ENCODE measurements around the gene TMEM263. TPM values are rescaled to one million over a fixed set of nuclear protein-coding genes. Genes with fewer than 3 reads are reported as not detected.

Gene TMEM263
- total and polyA plus RNA-seq, 2 of the 8 experiments (the other 6 are each of a cell fraction or from before 2014, with no cell fraction given): 2.9 to 12.3 TPM

GRCh38 chr12:106964526-106964925 is 8.8 kb downstream of the TMEM263 start:
- Histone ChIP-seq H3K36me3 (ENCODE audit: control insufficient read depth in 2 of 4, insufficient read depth in 4 of 4, low read length in 3 of 4) (peaks cover 0 to 8% (median 0%) of the 10 kb centered on the region in 4 experiments; a peak in 1 of 8 replicates), H3K56ac (replicated peaks; ENCODE audit: insufficient read length, low read depth, low read length) (no peak overlapping the region), H4K8ac (ENCODE audit: extremely low read depth, insufficient read depth, low read length) (no peak overlapping the region), H3K18ac (ENCODE audit: extremely low read depth, low read length) (no peak overlapping the region), H2BK15ac (ENCODE audit: low read length) (no peak overlapping the region), H2BK120ac (replicated peaks; ENCODE audit: low read depth, low read length) (no peak overlapping the region), H4K91ac (replicated peaks; ENCODE audit: insufficient read length, low read length) (no peak overlapping the region), H3K79me2 (ENCODE audit: control insufficient read depth in 1 of 2, insufficient read depth in 2 of 2, low read length in 2 of 2) (no peaks in the 10 kb centered on the region), H4K20me1 (replicated peaks in 1 of 2; ENCODE audit: control insufficient read depth in 1 of 2, insufficient read depth in 2 of 2, low read length in 2 of 2) (no peaks in the 10 kb centered on the region), H3K9ac (replicated peaks in 1 of 4; ENCODE audit: extremely low read depth in 1 of 4, low read depth in 3 of 4, low read length in 3 of 4) (no peak overlapping the region), H2BK5ac (ENCODE audit: low read depth, low read length) (no peak overlapping the region), H3K4ac (replicated peaks; ENCODE audit: insufficient read length, low read depth, low read length) (no peak overlapping the region), H3K23ac (ENCODE audit: insufficient read length) (no peak overlapping the region), H2AFZ (ENCODE audit: low read length) (no peak overlapping the region), H2AK5ac (ENCODE audit: low read depth, low read length) (no peak overlapping the region), H3K23me2 (ENCODE audit: low read depth, low read length) (no peaks in the 10 kb centered on the region), H3K4me2 (ENCODE audit: insufficient read depth in 1 of 2, low read depth in 2 of 2, low read length in 2 of 2) (no peak overlapping the region), H3K9me3 (ENCODE audit: insufficient read depth in 2 of 2, low read depth in 1 of 2, low read length in 1 of 2) (no peaks in the 10 kb centered on the region), H2BK20ac (ENCODE audit: low read length) (no peak overlapping the region), H3K4me1 (replicated peaks in 1 of 4; ENCODE audit: control insufficient read depth in 3 of 4, insufficient read depth in 4 of 4, low read length in 3 of 4) (no peaks in the 10 kb centered on the region), H2BK12ac (ENCODE audit: low read depth, low read length) (no peak overlapping the region), H3K14ac (ENCODE audit: insufficient read length) (no peak overlapping the region), H3K27ac (ENCODE audit: low read depth, low read length) (no peak overlapping the region), H3K27me3 (replicated peaks in 1 of 4; ENCODE audit: control insufficient read depth in 3 of 4, extremely low read depth in 1 of 4, insufficient read depth in 3 of 4, low read length in 3 of 4) (no peaks in the 10 kb centered on the region), H4K5ac (ENCODE audit: insufficient read length, low read depth, low read length) (no peak overlapping the region), H3K4me3 (ENCODE audit: extremely low read depth in 1 of 4, insufficient read depth in 2 of 4, low read depth in 3 of 4, low read length in 4 of 4) (no peak overlapping the region), H3K79me1 (ENCODE audit: low read depth, low read length) (no peaks in the 10 kb centered on the region; the same call in 1 of the 2 replicates)
- POLR2A ChIA-PET (ENCODE audit: partially characterized antibody): interaction anchor here (1.0 kb wide), 1 partner anchor 9 kb away, joined by 4 read pairs; the partner anchor contains the start of gene TMEM263
- CTCF ChIA-PET (ENCODE audit: partially characterized antibody): no interaction called here
- DNase-seq (ENCODE audit: low read depth in 1 of 2, low spot score in 2 of 2): no peak
- 94% methylated on average over 2 of the region's 2 CpGs; no CpG with 5 or more reads in 1 of the 2 experiments for WGBS, 2 experiments (ENCODE audit: extremely low coverage in 1 of 2, insufficient coverage in 1 of 2, insufficient read length in 1 of 2, insufficient replicate concordance in 2 of 2, low coverage in 1 of 2, low lambda C conversion rate in 2 of 2, missing lambda C conversion rate in 1 of 2)
- no peak for FAIRE-seq
- TF ChIP-seq POU5F1 (IDR thresholded peaks at IDR 0.05; ENCODE audit: low read depth, low read length) (no peak), SRF (IDR thresholded peaks at IDR 0.05; ENCODE audit: low read depth, low read length) (no peak), TBP (IDR thresholded peaks at IDR 0.05; ENCODE audit: low read depth, low read length) (no peak), NANOG (IDR thresholded peaks at IDR 0.05; ENCODE audit: insufficient read depth, low read depth, low read length, poor library complexity, severe bottlenecking) (no peak), NRF1 (IDR thresholded peaks at IDR 0.05; ENCODE audit: low read depth, low read length) (no peak)

All from H1 (cell line).